CD4-positive, alpha-beta T cell treated with Interleukin-10 for 1 hour (primary cell): ENCODE measurements around the gene ACAP1.

Experiments
- DNase-seq: peaks from one replicate; pipeline ENCODE4 v3.0.0-alpha.2; 2020

ACAP1 gene, protein sequence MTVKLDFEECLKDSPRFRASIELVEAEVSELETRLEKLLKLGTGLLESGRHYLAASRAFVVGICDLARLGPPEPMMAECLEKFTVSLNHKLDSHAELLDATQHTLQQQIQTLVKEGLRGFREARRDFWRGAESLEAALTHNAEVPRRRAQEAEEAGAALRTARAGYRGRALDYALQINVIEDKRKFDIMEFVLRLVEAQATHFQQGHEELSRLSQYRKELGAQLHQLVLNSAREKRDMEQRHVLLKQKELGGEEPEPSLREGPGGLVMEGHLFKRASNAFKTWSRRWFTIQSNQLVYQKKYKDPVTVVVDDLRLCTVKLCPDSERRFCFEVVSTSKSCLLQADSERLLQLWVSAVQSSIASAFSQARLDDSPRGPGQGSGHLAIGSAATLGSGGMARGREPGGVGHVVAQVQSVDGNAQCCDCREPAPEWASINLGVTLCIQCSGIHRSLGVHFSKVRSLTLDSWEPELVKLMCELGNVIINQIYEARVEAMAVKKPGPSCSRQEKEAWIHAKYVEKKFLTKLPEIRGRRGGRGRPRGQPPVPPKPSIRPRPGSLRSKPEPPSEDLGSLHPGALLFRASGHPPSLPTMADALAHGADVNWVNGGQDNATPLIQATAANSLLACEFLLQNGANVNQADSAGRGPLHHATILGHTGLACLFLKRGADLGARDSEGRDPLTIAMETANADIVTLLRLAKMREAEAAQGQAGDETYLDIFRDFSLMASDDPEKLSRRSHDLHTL

DNA sequence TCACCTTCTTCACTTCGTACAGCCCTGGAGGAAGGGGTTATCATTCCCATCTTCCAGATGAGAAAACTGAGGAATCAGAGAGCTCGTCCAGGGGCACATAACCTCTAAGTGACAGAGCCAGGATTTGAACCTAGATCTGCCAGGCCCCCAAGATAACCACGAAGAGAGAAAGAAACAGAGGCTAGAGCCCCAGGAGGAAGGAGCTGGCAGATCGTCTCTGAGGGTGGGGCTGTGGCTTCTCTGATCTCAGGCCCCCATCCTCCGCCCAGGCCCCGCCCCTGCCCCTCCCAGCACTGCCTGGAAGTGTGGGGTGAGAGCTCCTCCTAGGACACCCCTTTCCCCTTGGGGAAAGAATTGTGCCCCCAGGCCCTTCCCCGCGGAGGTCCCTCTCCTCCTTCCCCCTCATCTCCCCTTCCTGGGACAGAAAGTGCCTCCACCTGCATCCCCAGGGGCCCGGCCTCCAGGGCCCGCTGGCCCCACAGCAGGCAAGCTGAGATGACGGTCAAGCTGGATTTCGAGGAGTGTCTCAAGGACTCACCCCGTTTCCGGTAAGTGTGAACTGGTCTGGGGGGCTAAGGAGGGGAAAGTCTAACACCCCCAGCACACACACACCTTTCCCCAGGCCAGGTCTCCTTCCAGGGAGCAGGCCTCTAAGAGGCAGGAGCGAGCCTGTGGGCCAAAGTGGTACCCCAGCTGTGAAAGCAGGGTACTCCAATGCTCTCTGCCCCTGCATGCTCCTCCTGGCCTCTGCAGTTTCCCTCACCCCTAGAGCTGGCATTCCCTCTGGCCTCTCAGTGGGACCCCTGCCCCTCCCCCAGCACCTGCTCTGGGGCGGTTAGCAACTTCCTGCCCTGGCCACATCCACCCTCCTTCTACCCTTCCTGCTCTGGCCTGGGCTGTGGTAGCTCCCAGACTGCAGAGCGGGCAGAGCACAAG, at the start of gene ACAP1:
Gene ACAP1, plus strand, starts transcription at position 290 of the 936 bp plus-strand sequence. Its CDS starts 206 bp downstream, at position 496.
- peak; percentile 89 for DNase-seq

DNA sequence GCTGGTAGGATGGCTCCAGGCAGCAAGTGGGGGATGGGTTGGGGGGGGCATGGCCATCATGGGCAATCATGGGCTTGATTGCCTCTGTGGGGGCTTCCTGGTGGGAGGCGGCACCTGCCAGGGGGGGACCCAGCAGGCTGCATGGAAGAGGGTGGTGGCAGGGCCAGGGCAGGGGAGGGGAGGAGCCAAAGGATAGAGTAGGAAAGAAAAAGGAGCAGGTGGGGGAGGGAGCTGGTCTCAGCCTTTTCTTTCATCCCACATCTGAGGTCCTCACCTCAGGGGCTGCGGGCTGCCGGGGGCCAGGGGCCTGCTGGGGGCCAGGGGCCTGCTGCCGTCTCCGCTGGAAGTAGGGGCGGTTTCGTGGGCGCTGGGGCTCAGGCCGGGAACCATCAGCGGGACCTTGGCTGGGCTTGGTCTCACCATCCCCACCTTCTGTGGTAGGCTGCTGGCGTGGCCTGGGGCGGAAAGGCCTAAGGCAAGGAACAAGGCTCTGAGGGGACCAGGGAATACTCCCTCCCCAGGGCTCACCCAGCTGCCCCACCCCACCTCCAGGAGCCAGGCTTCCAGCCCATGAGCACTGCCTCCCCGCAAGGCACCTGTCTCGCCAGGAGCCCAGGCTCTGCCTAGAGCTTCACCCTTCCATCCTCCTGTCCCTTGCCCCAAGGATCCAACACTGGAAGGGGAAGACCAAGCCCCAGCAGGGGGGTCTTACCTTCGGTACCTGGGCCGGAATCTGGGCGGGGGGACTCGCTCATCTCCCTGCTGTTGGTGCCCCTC, 46.9 kb upstream of the ACAP1 start:
- no peak for DNase-seq

DNA sequence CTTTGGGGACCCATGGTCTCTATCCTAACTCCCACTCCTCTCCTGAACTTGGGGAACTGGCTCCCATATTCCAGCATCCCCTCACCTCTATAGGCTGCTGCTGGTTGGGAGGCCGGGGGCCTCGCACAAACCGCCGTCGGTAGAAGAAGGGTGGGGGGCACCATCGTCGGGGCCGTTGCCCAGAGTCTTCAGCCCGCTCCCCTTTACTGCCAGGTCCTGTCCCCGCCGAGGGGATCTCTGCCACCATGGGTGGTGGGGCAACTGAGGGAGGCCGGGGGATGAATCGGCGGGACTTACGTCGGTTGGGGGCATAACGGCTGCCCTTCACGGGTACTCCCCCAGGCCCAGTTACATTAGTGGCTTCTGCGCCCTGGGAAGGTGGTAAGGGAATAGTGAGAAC, 46.2 kb upstream of the ACAP1 start:
- no peak for DNase-seq

DNA sequence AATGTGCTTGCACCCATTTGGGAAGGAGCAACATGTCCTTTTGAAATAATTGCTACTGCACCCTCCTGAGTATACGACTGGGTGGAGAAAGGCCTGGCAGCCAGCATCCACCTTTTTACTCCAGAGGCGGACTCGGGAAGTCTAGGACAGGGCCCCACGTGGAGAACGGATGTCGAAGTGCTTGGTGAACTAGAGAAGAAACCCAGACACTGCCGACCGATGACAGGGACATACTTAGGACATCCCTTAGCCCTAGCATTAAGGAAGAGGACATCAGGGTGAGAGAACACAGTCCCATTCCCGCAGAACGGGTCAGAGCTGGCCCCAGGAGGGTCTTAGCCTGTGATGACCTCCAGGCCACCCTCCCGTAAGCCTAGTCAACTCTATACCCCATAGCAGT, 45.6 kb upstream of the ACAP1 start:
- DNase-seq = no peak

DNA sequence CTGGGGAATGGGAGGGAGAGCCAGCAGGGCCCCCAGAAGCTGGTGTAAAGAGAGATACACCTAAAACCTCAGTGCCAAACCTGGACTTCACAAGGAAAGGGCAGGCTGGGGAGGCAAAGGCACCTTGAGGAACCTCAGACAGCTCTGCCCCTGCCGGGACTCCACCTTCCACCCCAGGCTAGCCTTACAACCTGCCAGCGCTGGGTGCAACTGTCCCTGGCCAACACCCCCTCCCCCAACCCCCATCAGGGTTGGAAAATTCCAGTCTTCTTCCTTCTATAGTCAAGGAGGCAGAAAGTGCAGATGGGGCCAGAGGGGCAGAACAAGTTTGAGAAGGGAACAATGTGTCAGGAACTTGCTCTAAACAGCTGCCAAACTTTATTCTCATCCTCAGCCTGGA, 44.1 kb upstream of the ACAP1 start:
- no peak for DNase-seq

DNA sequence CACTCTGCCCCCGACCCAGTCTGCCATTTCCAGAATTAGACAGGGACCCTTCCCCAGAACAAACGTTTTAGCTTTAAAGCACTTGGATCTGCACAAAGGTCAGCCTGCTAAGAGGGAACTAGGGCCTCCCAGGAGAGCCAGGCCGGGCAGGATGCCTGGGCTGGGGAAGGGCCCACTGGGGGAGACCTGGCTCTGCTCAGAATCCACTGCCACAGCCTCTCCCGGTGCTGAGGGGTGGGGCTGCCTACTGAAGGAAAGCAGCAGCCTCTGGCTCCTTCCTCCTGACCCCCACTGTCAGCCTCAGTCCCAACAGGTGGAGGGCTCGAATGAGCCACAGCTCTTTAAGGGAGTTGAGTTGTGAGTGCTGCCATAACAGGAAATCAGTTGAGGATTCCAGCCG, 43.6 kb upstream of the ACAP1 start:
- DNase-seq = no peak

DNA sequence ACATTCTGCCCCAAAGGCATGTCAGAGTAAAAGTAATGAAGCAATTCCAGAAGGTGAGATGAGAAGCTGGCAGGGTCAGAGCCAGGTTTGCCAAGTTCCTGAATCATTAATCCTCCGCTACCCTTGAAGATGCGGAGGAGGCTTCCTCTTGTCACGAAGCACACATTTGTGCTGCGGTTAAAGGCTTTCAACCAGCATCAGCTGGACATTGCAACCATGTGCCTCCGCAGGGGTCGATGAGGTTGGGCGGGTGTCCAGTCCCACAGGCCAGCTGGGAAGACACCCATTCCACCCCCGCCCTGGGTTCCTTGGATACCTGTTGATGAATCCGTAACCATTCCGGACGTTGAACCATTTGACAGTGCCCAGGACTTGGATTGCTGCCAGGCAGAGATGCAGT, 43.2 kb upstream of the ACAP1 start:
- DNase-seq = no peak

DNA sequence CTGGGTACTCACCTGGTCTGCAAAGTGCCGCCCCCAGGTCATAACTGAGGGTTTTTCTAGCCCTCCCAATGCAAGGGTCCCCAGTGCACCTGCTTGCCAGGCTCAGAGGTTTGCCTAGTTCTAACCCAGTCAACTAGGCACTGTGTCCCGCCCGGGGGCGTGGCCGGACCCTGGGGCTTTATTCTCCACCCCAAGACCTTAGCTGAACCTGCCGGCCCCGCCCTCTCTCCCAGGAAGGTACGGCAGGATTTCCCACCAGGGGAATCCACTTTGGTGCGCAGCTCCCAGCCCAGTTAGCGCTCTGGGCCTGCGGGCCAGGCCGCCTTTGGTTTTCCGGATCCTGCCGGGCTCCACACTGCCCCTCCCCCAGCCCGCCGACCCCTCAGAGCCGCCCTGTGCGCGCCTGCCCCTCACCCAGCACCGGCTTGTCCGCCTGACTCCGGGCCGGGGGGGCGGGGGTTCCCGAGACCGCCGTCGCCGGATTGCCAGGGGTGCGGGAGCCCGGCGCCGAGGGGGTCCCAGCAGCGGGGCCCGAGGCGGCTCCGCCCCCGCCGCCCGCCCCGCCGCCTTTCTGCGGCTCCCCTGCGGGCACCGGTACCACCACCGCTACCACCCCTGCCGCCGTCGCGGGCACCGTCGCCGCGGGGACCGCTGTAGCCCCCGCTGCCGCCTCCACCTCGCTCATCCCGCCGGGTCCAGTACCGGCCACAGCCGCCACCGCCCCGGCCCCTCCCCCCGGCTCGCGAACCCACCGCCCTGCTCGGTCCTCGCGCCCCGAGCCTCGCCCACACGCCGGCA, 42.3 kb upstream of the ACAP1 start:
- DNase-seq = no peak

DNA sequence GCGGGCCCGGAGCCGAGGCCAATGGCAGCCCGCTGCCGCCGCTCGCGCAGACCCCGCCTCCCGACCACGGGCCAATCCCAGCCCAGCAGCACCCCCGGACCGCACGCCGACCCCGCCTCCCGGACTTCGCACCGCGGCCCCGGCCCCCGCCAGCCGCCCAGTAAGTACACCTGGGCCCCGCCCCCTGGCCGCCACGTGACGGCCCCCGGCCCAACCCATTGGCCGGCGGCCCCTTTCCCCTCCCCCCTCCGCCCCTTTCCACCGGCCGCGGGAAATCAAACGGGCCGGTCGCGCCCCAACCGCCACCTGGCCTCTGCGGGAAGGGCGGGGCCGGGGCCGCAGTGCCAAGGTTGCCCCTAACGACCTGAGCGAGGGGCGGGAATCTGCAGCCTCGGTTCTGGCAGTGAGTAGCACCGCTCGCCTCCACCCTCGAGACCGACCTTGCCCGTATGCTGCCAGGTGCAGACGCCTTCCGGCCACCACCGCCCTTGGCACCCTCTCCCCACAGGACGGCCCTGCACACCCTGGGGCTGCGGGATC, 41.6 kb upstream of the ACAP1 start, which contains the start of gene YBX2:
Gene YBX2, minus strand, starts transcription at position 26 of the 540 bp plus-strand sequence. CDS start 139 bp downstream, outside the sequence.
- peak; percentile 86 for DNase-seq

DNA sequence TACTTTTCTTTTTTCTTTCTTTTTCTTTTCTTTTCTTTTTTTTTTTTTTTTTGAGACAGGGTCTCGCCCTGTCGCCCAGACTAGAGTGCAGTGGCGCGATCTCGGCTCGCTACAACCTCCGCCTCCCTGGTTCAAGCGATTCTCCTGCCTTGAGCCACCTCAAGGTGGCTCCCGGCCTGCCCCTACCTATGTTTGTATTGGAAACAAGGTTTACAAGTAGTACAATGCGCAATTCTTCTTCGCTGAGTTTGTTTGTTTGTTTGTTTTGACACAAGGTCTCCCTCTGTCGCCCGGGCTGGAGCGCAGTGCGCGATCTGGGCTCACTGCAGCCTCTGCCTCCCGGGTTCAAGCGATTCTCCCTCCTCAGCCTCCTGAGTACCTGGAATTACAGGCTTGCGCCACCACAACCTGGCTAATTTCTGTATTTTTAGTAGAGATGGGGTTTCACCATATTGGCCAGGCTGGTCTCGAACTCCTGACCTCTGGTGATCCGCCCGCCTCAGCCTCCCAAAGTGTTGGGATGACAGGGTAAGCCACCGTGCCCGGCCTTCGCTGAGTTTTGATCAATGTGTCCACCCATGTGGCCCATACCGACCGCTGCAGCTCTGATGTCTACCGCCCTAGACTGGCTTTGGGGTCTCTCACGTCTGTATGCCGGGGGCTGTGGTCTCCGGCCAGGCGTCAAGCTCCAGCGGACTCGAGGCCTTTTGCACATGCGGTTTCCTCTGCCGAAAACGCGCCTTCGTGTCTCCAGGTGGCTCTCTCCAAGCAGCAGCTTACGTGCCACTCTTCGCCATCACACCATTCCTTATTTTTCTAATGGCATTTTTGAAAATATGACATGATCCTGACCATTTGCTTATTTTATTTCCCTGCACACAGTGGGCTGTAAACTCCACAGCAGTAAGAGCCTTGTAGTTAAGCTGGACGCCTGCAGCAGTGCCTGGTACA, 40.8 kb upstream of the ACAP1 start:
- DNase-seq = no peak

DNA sequence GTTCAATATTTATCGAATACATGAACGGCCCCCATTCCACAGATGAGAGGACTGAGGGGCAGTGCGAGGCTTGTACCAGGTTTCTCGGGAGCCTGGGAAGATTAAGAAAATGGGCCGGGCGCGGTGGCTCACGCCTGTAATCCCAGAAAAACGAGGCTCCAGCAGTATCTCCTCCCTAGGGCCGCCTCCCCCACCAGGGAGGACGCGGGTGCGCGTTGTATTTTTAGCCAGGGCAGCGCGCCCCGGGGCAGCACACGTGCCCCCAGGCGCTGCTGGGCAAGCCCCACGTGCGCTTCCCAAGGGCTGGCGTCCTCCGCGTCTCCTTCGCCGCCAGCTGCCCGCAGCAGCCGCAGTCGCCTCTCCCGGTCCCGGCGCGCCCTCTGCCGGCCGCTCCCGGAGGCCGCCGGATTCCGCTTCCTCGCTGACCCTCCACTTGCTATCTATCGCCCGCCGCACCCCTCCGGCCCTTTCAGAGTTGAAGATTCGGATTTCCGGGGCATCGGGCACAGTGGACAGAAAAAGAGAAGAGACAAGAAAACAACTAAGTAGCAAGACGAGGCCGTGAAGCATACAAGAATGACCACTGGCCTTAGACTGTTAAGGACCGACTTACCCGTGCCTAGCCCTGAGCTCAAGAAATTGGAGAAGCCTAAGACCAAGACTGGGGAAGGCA, 40.0 kb upstream of the ACAP1 start:
- DNase-seq = peak; percentile 71

DNA sequence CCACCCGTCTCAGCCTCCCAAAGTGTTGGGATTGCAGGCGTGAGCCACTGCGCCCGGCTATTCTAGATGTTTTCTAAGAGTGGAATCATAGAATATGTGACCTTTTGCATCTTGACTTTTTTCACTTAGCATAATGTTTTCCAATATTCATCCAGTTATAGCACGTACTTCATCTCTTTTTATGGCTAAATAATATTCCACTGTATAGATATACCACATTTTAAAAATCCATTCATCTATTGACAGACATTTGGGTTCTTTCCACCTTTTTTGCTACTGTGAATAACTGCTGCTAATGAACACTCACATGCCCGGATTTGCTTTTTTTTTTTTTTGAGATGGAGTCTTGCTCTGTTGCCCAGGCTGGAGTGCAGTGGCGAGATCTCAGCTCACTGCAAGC, 32.1 kb upstream of the ACAP1 start:
- DNase-seq = no peak

DNA sequence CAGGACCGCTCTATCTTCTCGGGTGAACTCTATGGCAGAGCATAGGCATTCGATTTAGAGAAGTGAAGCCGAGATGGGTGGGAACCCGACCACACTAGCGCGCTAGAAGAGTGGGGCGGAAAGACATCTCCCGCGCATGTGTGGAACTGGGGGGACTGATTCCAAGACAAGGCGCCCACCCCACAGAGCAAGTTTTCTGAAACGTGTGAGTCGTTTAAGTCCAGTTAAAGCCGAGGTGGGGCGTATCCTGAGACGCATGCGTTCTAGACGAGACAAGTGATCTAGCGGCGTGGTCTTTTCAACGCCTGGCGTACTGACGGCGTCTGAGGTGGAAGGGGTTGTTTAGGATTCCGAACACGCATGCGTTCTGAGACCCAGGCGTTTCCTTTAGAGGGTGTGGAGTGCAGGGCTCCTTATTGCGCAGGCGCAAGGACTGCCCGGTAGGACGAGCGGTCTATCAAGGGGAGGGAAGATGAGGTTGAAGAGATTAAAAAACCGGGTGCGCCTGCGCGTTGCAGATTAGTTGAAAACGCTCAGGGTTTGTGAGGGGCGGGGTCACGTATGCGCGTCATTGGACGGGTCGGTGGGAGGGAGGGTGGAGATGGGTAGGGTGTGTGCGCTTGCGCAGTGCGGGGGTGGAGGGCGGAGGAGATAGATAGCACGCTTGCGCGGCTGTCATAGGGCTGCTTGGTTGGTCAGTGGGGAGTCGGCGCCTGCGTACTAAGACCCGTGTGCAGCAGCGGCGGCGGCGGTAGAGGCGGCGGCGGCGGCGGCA, 29.2 kb upstream of the ACAP1 start, which contains the start of gene EIF5A:
Gene EIF5A, plus strand, starts transcription at position 718 of the 775 bp plus-strand sequence. CDS start 2,008 bp downstream, outside the sequence.
- peak; percentile 100 for DNase-seq

DNA sequence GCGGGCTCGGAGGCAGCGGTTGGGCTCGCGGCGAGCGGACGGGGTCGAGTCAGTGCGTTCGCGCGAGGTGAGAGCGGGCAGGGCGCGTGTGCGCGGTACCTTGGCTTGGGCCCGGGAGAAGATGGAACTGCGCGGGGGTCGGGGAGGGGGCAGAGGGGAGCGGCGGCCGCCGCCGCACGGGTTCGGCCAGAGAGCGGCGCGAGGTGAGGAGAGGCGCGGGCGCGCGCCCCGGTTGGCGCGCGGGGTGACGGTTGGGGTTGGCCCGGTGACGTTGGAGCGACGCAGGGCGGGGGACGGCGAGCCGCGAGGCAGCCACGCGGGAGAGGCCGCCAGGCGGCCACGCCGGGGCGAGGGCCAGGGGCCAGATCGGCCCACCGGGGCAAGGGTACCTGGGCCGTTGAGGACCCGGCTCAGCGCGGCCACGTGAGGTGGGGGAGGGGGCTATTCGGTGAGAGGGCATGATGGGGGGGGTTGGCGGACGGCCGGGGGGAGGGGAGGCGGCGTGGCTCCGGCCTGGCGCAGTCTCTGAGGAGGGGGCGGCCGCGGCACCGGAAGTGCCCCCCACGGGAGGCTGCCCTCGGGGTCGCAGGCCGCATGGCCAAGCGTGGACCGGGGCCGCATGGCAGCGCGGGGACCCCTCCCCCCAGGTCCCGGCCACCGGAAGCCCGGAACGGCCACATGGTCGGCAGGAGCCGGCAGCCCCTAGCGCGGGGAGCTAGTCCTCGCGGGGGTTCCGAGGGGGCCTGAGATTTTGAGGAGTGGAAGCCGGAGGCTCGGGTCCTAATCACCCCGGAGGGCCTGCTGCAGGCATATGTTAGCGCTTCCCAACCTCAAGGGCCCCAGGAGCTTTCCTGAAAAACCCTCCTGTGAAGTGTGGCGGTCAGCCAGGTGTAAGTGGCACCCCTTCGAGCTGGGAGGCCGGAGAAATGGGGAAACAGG, 28.4 kb upstream of the ACAP1 start:
- DNase-seq = peak; percentile 62

DNA sequence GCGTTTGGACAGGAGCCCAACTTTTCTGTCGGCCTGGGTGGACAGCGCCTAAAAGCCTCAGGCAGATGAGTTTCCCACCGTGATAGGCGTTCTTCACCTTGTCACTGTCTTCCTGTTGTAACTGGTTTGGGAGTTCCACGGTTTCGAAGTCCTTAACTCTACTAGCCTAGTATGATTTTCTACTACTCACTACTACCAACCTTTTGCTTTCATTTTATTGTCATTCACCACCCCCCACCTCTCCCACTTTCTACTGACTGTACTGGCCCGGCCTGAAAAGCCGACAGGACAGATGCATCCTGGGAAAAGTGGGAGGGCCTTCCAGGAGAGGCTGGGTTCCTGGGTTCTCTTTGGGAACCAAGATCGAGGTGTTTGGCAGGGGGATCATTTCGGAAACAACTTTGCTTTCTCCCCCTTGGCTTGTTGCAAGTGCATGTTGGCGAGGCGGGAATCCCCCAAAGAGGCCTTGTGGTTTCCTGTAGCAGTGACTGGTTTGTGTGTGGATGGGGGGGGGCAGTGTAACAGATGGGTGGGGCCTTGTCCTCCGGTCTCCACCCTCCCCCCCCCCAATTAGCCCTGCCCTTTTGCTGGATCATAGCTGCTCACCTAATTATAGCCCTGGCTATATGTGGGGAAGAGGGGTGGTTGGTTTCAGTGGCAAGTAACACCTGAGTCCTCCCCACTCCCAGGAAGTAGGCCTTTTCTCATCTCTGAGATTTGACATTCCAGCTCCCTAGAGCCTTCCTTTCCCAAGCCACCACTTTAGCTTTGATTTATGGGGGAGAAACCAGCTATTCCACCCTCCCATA, 27.5 kb upstream of the ACAP1 start:
- DNase-seq = peak; percentile 95

DNA sequence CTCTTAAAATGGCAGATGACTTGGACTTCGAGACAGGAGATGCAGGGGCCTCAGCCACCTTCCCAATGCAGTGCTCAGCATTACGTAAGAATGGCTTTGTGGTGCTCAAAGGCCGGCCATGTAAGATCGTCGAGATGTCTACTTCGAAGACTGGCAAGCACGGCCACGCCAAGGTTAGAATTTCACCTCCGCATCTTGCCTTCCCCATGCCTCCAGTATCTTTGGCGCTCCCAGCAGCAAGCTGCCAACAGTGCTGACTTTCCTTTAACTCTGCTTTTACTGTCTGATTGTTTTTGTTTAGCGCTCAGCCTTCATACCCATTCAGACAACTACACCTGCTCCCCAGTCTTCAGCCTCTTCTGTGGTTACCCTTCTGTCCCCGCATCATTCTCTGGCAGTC, 26.7 kb upstream of the ACAP1 start:
- peak; percentile 9 for DNase-seq
